Calu3 (cell line): ENCODE measurements around the gene CCL7. TPM values are rescaled to one million over a fixed set of nuclear protein-coding genes. Genes with fewer than 3 reads are reported as not detected.

Experiments used
- BruUV-seq: library from RNA; stranded (reverse); fragments of 400-500 nt; replicated peaks from 2 replicates; lab custom pipeline; 2021; lab: Mats Ljungman, UMichigan
- CTCF ChIA-PET: fragments of 300-600 bp; sonication (Branson Sonifier 250); formaldehyde crosslinking; loops from one replicate; lab custom pipeline; 2022; ENCODE audit warnings: antibody characterized with exemption; lab: Charles Lee
- DNase-seq: peaks from one replicate; pipeline ENCODE4 v3.0.0; 2022
- H3K27ac Mint-ChIP-seq: one replicate; pipeline ENCODE4 v1.8.0; 2022; ENCODE audit warnings: mixed read lengths; ENCODE audit not compliant: unreplicated experiment
- H3K27me3 Mint-ChIP-seq: one replicate; pipeline ENCODE4 v1.8.0; 2022; ENCODE audit warnings: mixed read lengths; ENCODE audit not compliant: unreplicated experiment
- H3K36me3 Mint-ChIP-seq: one replicate; pipeline ENCODE4 v1.8.0; 2022; ENCODE audit warnings: mild to moderate bottlenecking, moderate library complexity, mixed read lengths; ENCODE audit not compliant: insufficient read depth, unreplicated experiment
- H3K4me1 Mint-ChIP-seq: one replicate; pipeline ENCODE4 v1.8.0; 2022; ENCODE audit warnings: mild to moderate bottlenecking, low read depth, mixed read lengths; ENCODE audit not compliant: unreplicated experiment
- H3K4me3 Mint-ChIP-seq: one replicate; pipeline ENCODE4 v1.8.0; 2022; ENCODE audit warnings: mild to moderate bottlenecking, low read depth, moderate library complexity, mixed read lengths; ENCODE audit not compliant: unreplicated experiment
- H3K9me3 Mint-ChIP-seq: one replicate; pipeline ENCODE4 v1.8.0; 2022; ENCODE audit warnings: low read depth, mixed read lengths; ENCODE audit not compliant: unreplicated experiment
- intact Hi-C: fragments of 100-400 bp; cut with micrococcal nuclease; formaldehyde crosslinking; loops from one replicate; pipeline ENCODE4 v1.10.0; 2022; ENCODE audit not compliant: unreplicated experiment
- total RNA-seq: library from RNA; stranded (reverse); gene quantifications from 2 replicates; pipeline ENCODE4 v1.2.3, GENCODE V29; 2022
- TF ChIP-seq, protein P1 (sequence below): fragments of 200-600 bp; IDR thresholded peaks from one replicate; pipeline ENCODE4 v1.8.0; 2022; ENCODE audit warnings: antibody characterized with exemption; ENCODE audit not compliant: unreplicated experiment

Gene CCL7
- total RNA-seq, 1 experiment from 2014 or later: not detected

DNA sequence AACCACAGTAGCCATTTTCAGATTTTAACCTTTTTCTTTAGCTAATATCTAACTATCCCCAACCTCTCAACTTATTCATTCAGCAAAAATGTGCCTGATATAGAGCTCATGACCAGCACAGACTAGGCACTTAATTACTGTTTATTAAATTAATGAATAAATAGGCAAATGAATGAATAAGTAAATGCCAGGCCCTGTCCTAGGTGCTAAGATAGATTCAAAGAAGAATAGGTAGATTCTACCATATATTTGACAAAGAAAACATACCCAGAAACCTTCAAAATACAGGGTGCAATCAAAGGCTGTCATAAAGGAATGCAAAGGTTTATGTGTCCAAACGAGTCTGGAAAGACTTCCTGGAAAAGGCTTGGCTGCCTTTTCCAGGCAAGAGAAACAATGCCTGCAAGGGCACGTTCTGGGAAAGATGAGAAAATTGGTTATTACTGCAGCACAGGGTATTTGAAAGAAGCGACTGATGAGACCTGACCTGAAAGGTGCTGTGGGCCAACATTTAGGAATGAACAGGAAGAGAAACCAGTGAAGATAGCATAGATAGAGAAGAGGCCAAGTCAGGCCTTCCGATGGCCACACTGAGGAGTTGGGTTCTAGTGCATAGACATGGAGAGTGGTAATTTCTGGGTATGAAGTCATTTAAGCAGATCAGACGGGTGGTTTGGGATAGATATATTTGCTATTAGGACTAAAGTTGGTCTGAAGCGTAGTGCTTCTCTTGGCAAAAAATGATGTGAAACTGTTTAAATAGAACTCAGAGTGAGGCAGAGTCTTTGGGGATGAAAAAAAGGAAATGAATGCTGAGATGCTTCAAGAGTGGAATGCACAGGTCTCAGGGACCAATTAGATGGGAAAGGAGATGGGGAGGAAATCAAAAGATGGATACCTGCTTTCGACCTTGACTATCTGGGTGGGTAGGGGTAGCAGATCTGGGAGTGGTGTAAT, 26.4 kb upstream of the CCL7 start:
- H3K27ac Mint-ChIP-seq: no peak overlapping the region
- peaks cover 25% of the 10 kb centered on the region for H3K27me3 Mint-ChIP-seq
- DNase-seq: no peak
- H3K36me3 Mint-ChIP-seq: no peaks in the 10 kb centered on the region
- no peak overlapping the region for H3K4me3 Mint-ChIP-seq
- intact Hi-C loops: no loop called here
- CTCF ChIA-PET: no interaction called here
- H3K4me1 Mint-ChIP-seq: no peaks in the 10 kb centered on the region
- no peaks in the 10 kb centered on the region for H3K9me3 Mint-ChIP-seq
- no TSS peak for BruUV-seq
- TF ChIP-seq, protein P1, sequence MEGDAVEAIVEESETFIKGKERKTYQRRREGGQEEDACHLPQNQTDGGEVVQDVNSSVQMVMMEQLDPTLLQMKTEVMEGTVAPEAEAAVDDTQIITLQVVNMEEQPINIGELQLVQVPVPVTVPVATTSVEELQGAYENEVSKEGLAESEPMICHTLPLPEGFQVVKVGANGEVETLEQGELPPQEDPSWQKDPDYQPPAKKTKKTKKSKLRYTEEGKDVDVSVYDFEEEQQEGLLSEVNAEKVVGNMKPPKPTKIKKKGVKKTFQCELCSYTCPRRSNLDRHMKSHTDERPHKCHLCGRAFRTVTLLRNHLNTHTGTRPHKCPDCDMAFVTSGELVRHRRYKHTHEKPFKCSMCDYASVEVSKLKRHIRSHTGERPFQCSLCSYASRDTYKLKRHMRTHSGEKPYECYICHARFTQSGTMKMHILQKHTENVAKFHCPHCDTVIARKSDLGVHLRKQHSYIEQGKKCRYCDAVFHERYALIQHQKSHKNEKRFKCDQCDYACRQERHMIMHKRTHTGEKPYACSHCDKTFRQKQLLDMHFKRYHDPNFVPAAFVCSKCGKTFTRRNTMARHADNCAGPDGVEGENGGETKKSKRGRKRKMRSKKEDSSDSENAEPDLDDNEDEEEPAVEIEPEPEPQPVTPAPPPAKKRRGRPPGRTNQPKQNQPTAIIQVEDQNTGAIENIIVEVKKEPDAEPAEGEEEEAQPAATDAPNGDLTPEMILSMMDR: no peak

GRCh38 chr17:34245351-34245905, 24.6 kb upstream of the CCL7 start:
- no peaks in the 10 kb centered on the region for H3K4me1 Mint-ChIP-seq
- TF ChIP-seq, protein P1: no peak
- no peak overlapping the region for H3K27ac Mint-ChIP-seq
- H3K36me3 Mint-ChIP-seq: no peaks in the 10 kb centered on the region
- BruUV-seq: no TSS peak
- no peaks in the 10 kb centered on the region for H3K9me3 Mint-ChIP-seq
- no peak overlapping the region for H3K4me3 Mint-ChIP-seq
- intact Hi-C loops: no loop called here
- H3K27me3 Mint-ChIP-seq: peaks cover 19% of the 10 kb centered on the region
- CTCF ChIA-PET: no interaction called here
- DNase-seq: no peak

DNA sequence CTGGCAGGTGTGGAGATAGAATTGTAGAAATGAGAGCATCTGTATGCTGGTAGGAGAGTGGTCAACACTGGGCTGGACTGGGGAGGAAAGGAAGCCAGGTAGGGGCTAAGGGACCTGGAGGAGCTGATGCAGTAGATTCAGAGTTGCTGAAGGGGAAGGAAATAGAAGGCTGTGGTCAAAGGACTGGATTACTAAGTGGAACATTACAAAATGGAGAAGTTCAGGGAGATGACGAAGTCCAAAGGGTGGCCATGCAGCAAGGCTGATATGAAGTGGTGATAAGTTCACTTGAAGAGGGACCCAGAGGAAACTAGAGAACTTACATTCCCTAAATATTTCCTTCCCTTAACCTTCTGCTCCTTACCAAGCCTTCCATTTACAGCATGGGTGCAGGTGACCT, 23.6 kb upstream of the CCL7 start:
- intact Hi-C loops: no loop called here
- H3K9me3 Mint-ChIP-seq: no peaks in the 10 kb centered on the region
- CTCF ChIA-PET: no interaction called here
- no TSS peak for BruUV-seq
- no peak overlapping the region for H3K27ac Mint-ChIP-seq
- H3K4me1 Mint-ChIP-seq: peaks cover 7% of the 10 kb centered on the region
- no peak for DNase-seq
- TF ChIP-seq, protein P1: no peak
- no peak overlapping the region for H3K4me3 Mint-ChIP-seq
- peaks cover 14% of the 10 kb centered on the region for H3K27me3 Mint-ChIP-seq
- H3K36me3 Mint-ChIP-seq: no peaks in the 10 kb centered on the region

GRCh38 chr17:34246881-34247280, 23.1 kb upstream of the CCL7 start:
- H3K27me3 Mint-ChIP-seq: peaks cover 14% of the 10 kb centered on the region

More at GRCh38 chr17:34246881-34247280, 23.1 kb upstream of the CCL7 start:
- BruUV-seq: no TSS peak
- Mint-ChIP-seq H3K4me3 (no peak overlapping the region), H3K27ac (no peak overlapping the region), H3K4me1 (peaks cover 7% of the 10 kb centered on the region), H3K9me3 (no peaks in the 10 kb centered on the region), H3K36me3 (no peaks in the 10 kb centered on the region)
- DNase-seq: no peak
- TF ChIP-seq, protein P1: no peak
- intact Hi-C loops: no loop called here
- CTCF ChIA-PET: no interaction called here
